Activated effector memory CD4-positive, alpha-beta T cell treated with Interleukin-2 at 50 U/mL for 16 hours (primary cell): ENCODE data around the gene EXTL1.

Experiments used
- DNase-seq: peaks from one replicate; pipeline ENCODE4 v3.0.0-alpha.2; 2020

The EXTL1 gene

GRCh38 chr1:26025517-26025916, 3.9 kb downstream of the EXTL1 start:
- DNase-seq = no peak

DNA sequence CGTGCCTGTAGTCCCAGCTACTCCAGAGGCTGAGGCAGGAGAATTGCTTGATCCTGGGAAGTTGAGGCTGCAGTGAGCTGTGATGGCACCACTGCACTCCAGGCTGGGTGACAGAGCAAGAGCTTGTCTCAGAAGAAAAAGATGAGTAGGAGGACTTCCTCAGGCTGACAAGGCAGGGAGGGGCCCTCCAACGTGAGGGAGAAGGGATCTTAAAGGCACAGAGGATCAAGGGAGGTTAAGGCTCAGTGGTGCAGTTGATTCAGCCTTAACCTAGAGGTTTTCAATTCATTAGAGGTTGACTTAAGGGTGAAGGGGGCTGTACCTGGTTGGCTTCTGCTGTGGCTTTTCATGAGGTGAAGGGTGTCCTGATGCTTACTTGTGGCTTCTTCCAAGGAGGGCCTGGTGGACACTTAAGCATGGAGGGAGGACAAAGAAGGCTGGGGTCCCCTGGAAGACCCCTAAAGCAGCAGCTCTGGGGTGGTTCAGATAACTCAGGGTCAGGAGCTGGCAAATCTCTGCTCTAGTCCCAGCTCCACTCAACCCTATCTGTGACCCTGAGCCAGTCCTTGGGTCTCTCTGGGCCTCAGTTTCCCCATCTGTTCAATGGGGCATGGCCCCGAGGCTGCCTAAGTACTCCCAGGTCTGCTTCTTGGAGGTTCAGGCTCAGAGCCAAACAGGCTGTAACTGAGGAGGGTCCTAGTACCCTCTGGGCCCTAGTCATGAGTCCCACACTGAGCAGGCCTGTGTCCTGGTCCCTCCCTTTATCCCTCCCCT, 6.3 kb downstream of the EXTL1 start:
- no peak for DNase-seq

DNA sequence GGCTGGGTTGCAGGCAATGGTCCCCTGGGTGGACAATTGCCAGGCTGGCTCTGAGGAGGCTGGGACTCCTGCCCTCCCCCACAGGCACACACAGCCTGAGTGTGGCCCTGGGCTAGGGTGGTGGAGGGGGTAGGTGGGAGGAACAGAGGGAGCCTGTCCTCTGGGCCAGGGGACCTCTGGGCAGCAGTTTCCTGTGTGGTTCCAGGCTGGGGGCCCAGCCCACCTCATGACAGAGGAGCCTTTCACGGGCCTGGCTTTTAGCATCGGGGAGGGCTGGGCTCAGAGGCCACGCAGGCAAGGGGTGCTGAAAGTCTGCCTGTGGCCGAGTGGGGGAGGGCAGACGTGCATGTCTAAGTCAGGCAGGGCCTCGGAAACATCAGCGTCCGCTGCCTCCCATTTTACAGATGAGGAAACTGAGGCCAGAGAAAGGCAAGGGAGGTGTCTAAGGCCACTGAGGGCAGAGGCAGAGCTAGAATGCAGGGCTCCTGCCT, 7.0 kb downstream of the EXTL1 start:
- DNase-seq = no peak

DNA sequence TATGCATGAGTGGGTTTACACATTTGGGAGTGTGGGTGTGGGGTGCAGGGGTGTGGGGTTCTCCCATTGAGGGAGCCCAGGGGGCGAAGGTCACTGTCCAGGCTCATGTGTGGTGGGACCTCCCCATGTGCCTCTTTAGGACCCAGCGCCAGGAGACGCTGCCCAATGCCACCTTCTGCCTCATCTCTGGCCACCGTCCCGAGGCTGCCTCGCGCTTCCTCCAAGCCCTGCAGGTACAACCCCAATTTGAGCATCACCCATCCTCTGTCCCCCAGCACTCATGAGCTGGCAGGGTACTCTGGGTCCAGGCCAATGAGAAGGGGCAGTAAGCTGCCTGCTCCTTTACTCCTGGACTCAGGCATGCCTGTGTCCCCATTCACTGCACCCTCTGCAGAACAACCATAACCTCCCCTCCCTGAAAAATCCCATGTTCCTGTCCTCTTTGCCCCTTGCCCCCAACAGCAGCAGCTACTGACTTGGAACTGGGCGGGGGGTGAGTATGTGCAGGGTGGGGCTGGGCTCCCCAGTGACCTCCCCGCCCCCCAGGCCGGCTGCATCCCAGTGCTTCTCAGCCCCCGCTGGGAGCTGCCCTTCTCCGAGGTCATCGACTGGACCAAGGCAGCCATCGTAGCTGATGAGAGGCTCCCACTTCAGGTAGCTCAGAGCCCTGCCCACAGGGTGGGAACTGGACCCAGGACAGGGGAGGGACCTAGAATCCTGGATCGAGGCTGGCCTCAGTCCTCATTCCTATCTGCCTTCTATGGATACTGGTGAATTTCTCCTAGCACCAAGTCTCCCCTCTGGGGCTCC, 7.7 kb downstream of the EXTL1 start:
- DNase-seq = no peak

DNA sequence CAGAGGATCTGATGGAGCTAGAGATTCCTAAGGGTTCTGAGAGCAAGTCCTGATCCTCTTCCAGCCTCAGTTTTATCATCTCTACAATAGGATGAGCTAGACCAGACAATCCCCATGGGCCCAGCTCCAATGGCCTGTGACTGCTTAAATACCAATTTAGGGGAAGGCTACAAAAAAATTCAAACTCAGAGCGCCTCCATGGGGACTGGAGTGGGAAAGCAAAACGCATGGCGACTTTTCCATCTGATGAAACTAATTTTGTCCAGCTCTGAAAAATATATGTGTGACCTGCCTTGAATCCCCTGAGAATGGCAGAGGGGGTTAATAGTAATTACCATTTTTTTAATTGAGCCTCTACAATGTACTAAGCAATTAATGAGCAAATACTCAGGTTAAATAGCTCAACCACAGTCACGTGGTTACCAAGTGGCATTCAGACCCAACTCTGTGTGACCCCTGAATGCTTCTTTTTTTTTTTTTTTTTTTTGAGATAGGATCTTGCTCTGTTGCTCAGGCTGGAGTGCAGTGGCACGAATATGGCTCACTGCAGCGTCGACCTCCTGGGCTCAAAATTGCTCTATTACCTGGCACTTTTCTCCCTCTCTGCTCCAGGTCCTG, 8.4 kb downstream of the EXTL1 start:
- no peak for DNase-seq

DNA sequence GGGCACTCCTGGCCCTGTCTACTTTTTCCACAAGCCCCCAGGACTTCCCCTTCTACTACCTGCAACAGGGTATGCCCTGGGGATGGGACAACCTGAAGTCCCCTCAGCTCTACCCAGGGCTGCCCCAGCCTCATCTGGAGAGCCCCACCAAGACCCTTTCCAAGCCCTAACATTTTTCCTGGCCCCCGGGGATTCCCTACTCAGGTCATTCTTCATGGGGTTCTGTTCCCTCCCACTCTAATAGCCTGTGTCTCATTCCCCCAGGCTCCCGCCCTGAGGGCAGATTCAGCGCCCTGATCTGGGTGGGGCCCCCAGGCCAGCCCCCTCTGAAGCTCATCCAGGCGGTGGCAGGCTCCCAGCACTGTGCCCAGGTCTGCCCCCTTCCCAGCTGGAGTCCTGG, 9.6 kb downstream of the EXTL1 start:
- no peak for DNase-seq

DNA sequence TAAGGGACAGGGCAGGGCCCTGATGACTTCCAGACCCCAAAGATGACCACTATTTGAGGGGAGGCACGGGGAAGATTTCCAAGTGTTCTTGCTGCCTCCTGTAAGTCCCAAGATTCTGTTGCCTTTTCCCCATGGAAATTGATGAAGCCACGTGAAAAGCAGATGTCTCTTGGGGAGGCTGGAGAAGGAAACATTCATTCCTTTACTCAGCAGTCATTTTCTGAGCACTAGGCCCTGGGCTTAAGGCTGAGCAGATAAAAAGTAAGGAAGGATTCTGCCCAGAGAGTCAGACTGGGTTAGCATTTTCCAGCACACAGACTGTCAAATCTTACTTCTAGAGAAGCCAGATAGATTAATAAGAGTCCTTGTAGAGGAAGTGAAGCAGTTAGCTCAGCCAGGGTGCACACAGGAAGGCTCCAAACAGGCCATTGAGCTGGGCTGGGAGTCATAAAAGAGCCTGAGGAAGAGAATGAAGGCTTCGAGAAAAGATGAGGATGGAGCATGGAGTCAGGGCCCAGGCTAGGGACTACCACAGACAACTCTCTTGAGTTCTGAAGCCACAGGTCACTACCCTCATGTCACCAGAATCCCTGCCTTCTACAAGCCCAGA, 10.1 kb downstream of the EXTL1 start:
- no peak for DNase-seq

DNA sequence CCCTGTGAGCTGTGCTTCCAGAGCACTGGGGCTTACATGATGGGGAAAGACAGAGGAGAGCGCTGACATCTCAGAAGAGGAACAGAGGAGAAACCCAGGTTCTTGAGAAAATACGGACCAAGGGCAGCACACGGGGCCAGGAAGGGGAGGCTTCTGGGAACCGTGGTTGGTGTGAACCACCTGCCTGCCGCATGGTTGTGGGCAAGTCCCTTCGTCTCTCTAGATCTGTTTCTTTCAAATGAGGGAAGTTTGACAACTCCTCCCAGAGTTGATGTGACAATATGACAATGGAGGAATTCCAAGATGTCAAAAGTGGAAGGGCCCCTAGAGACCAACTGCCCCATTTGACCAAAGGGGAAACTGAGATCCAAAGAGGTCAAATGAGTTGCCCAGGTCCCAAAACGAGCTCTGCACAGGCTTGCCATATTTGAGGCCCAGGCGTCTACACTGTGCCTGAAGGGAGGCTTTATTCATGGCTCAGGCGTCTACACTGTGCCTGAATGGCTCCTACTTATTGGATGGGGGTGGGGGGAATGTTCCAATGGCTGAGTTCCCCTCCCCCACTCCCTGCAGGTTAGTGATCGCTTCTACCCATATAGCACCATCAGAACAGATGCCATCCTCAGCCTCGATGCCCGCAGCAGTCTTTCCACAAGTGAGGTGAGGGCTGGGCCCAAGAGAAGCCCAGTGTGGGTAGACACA, 11.2 kb downstream of the EXTL1 start:
- DNase-seq = no peak

GRCh38 chr1:26034504-26035202, 13.1 kb downstream of the EXTL1 start:
- DNase-seq = no peak

DNA sequence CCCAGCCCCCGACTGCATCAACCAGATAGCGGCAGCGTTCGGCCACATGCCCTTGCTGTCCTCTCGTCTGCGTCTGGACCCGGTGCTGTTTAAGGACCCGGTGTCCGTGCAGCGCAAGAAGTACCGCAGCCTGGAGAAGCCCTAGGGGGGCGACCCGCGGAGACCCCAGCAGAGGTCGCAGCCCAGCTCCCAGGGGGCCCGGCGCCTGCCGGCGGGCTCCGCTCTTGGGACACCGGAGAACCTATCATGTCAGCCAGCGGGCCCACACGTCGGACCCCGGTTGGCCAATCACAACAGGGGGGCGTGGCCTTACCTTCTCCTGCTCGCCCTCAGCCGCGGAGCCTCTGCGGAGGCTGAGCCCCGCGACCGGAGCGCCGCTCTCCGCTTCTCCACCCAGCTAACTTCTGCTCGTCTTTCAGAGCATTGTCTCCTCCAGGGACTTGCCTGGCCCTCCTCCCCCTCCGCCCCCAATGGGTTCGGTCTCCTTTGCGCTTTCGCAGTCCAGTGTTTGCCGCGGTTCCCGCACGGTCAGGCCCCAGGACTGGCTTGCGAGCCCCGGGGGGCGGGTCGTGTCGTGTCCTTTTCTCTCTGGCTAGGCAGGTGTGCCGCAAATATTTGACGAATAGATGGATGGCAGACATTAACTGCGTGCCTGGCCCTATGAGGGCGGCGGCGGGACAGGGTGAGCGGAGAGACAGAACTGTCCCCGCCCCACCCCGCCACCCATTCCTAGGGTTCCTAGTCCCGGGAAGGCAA, 13.8 kb downstream of the EXTL1 start:
- peak; percentile 85 for DNase-seq

GRCh38 chr1:26035959-26036755, 14.6 kb downstream of the EXTL1 start:
- DNase-seq = peak; percentile 67

- DNase-seq = no peak
These were observed 15.2 kb downstream of the EXTL1 start for GRCh38 chr1:26036756-26037281.

GRCh38 chr1:26037904-26038303, 16.3 kb downstream of the EXTL1 start:
- DNase-seq = no peak

- no peak for DNase-seq
These were observed 16.9 kb downstream of the EXTL1 start for GRCh38 chr1:26038477-26038876.

DNA sequence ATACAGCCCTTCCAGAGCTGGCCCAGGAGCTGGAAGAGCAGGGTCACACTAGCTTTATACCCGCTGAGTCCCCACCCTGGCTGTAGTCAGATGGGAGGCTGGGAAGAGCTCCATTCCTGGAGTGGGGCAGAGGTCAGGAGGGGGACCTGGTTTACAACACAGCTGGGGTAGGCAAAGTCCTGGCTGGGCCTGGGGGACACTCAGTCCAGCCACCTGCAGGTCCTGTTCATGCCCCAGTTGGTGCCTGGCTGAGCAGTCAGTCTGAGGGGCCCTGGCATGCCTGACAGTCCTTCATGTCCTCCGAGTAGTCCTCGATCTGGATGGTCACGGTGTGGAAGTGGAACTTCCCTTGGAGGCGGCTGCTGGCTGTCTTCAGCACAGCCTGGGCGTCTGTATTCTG, 17.3 kb downstream of the EXTL1 start:
- no peak for DNase-seq

GRCh38 chr1:26041401-26041800, 19.8 kb downstream of the EXTL1 start:
- DNase-seq = no peak

GRCh38 chr1:26041978-26042377, 20.4 kb downstream of the EXTL1 start:
- no peak for DNase-seq

DNA sequence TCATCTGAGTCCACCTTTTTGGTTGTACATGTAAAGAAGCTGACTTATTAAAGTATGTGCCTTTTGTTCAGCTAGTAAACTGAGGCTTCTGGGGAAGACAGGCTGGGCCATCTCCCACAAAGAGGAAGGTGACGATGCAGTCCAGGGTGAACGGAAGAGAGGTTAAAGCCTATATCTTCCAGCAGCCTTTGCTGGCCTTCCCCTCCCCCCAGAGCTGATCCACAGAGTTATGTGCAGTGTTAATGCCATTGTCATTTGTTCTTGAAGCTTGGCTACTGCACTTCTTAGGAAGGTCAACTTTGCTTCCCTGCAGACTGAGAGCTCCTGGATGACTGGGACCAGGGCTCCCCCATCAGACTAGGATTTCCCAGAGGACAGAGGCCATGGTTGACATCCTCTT, 22.2 kb downstream of the EXTL1 start:
- DNase-seq = no peak

DNA sequence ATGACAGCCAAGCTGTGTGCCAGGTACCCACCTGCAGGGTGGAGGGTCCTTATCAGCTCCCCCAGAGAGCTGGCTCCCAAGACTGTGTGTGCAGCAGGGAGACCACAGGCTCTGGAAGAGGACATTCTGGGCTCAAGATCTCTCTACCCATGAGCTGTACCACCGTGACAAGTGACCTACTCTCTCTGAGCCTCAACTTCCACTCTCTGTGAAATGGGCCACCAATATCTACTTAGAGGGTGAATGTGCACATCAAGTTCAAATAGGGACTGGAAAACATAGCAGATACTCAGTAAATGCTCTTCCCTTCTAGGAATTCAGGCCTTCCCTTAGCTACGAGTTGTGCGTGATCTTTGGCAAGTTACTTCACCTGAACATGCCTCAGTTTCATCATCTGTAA, 22.8 kb downstream of the EXTL1 start:
- no peak for DNase-seq
